T-helper 2 cell treated with Interferon-gamma antibody and Interleukin-4, amounts not matched to agents 100 ng/mL and 5 ng/mL, for 36 hours (primary cell): ENCODE results near the gene NOXO1. TPM values are rescaled to one million over a fixed set of nuclear protein-coding genes. Genes with fewer than 3 reads are reported as not detected.

Source experiments
- intact Hi-C: fragments of 100-400 bp; cut with micrococcal nuclease; formaldehyde crosslinking; loops from one replicate; pipeline ENCODE4 v1.15.1; 2023
- total RNA-seq: library from RNA; stranded (reverse); gene quantifications from 2 replicates; pipeline ENCODE4 v1.2.3, GENCODE V29; 2022

NOXO1 gene
- total RNA-seq, 1 donor from 2014 or later, result 0.25 TPM

DNA sequence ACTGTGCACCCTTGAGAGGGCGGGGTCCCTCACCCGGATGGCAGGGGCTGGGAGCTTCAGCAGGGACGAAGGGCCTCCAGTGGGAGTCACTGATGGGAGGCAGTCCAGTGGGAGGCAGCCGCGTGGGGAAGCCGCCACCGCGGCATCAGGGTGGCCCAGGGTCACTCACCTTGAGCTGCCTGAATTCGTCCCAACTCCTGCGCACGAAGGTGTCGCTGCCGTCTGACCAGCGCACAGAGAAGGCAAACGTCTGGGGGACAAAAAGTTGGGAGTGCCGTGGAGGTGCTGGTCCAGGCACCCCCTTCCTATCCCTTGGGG lies 540 bp downstream of the NOXO1 start:
- intact Hi-C loops, result no loop called here

DNA sequence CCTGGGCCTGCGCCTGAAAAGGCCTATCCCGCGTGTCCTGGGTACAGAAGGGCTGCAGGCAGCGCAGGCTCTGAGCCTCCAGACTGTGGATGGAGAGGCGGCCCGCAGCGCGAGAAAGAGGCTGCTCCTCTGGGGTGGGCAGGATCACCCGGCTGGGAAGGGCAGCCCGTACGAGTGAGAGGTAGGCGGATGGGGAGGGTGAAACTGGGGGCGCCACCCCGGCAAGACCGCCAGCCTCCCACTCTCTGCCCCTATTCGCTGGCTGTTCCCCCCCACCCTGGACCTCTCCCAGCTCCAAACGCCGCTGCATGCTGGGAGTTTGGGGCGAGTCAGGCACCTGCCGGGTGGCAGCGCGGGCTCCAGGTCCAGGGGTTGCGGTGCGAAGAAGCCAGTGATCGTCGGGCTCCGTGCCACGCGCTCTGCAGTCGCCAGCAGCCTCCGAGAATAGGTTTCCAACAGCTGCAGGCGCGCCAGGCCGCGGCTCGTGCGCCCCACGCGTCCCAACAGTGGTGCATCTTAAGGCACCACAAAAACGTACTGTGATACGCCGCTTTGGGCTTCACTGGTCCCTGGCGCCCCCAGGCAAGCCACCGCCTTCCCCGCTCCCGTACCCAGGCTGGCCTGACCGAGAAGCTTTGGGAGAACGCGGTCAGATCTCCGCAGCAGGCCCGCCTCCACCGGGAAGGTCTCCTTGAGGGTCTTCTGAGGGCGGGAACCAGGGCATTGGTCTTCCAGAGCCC lies 1.1 kb downstream of the NOXO1 start:
- intact Hi-C loops, result no loop called here

DNA sequence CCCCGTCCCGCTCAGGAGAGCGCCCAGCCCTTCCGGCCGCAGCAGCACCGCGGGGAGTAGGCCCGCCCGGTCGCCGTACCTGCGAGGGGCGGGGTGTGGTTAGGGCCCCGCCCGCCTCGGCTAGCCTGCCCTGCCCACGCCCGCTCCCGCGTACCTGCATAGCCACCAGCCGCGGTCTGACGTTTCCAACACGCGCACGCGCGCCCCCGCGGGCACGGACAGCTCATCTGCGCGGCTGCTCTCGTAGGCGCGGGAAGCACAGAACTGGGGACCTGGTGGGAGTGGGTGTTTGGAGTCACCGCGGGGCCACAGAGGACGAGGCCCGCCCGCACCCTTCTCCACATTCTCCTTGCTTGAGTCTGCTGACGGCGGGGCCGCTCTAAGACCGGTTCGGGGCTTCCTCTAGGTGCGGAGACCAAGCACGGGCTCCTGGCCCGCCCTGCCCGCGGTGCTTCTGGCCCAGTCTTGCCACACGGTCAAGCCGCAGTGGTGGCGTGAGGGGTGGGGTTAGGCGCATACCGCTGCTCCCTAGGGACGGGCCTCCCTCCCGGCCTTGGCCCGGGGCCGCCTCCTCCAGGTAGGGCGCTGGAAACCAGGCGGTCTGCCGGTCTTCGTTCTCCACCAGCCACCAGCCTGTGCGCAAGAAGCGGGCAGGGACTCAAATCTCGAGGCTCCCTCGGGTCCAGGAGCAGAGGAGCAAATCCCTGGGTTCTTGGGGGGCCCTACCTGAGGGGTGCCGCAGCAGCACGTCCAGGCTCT lies 1.8 kb downstream of the NOXO1 start:
- intact Hi-C loops, result no loop called here

DNA sequence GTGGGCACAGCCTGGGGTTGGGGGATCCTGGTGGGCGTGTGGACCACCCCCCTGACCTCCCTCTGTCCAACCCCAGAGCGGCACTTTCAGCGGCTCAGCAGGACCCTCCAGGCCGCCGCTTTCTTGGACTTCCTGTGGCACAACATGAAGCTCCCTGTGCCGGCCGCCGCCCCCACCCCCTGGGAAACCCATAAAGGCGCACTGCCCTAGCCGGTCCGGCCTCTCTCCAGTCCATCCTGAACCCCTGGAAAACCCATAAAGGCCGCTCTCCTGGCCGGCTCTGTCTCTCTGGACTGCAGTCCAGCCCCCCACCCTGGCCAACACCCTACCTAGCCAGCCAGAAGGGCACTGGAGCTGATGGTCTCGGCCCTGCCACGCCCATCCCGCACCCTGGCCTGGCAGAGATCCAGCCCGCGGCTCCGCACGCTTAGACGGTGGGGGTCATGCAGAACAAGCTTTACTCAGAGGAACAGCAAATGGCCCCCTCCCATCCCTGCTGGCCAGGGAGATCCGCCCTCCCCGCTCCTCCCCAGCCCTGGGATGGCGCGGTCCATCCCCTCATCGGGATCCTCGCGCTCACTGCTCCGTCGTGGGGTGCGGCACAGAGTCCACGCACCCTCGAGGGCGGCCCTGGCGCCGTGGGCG lies 2.7 kb downstream of the NOXO1 start:
- intact Hi-C loops, result no loop called here

DNA sequence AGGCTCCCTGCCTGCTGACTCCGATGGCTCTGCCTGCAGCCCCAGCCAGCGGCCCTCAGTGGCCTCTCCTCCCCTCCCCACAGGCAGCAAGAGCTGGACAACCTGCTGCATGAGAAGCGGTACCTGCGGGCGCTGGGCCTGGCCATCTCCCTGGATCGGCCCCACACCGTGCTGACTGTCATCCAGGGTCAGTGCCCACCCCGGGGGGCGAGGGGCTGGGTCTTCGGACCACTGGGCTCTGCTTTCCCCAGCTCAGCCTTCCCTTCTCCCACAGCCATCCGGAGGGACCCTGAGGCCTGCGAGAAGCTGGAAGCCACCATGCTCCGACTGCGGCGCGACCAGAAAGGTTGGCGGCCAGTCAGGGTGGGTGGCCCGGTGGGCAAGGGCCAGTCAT lies 3.4 kb downstream of the NOXO1 start:
- intact Hi-C loops, result no loop called here

DNA sequence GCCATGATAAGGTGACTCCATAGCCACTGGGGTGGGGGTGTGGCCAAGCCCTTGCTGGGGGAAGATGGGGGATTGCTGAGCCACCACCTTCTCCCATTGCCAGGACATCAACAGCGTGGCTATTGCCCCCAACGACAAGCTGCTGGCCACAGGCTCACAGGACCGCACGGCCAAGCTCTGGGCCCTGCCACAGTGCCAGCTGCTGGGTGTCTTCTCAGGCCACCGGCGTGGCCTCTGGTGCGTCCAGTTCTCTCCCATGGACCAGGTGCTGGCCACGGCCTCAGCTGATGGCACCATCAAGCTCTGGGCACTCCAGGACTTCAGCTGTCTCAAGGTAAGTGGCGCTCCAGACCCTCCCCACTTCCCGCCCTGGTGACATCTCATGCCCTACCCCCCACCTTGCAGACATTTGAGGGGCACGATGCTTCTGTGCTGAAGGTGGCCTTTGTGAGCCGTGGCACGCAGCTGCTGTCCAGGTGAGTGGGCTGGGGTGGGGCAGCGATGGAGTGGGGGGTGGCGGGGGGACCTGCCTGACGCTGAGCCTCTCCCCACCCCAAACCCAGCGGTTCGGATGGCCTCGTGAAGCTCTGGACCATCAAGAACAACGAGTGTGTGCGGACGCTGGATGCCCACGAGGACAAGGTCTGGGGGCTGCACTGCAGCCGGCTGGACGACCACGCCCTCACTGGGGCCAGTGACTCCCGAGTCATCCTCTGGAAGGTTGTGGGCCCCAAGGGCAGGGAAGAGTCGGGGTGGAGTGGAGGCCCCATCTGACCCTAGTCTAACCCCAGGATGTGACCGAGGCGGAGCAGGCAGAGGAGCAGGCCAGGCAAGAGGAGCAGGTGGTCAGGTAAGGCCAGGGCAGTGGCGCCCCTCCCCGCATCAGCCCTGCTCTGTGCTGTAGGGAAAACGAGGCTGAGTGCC lies 4.1 kb downstream of the NOXO1 start:
- intact Hi-C loops, result no loop called here

DNA sequence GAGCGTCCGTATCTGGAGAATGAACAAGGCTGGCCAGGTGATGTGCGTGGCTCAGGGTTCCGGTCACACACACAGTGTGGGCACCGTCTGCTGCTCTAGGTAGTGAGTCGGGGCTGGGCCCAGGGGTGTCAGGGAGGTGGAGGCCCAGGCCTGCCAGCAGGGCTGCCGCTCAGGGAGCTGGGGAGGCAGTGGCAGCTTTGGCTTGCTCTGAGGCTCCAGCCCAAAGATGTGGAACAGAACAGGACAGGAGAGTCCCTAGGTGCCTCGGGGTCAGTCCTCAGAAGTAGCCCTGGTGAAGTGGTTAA lies 5.1 kb downstream of the NOXO1 start:
- intact Hi-C loops, result no loop called here

DNA sequence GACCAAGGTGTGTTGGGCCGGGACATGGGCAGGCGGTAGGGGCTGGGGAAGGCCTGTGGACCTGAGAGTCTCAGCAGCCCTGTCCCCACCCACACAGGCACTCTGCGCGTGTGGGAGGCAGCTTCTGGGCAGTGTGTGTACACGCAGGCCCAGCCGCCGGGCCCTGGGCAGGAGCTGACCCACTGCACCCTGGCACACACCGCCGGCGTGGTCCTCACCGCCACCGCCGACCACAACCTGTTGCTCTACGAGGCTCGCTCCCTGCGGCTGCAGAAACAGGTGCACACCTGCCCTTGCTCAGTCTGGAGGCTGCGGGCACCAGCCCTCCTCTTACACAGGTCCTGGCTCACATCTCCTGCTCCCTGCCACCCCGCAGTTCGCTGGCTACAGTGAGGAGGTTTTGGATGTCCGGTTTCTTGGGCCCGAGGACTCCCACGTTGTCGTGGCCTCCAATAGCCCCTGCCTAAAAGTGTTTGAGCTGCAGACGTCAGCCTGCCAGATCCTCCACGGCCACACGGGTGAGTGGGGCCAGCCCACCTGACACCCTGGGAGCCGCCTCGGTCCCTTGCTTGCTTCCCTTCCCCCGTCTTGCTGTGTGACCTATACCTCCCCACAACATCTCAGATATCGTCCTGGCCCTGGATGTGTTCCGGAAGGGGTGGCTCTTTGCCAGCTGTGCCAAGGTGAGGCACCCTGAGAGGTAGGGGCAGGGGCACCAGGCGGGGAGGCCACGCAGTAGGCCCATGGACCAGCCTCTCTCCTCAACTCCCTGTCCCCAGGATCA lies 5.6 kb downstream of the NOXO1 start:
- intact Hi-C loops, result no loop called here

DNA sequence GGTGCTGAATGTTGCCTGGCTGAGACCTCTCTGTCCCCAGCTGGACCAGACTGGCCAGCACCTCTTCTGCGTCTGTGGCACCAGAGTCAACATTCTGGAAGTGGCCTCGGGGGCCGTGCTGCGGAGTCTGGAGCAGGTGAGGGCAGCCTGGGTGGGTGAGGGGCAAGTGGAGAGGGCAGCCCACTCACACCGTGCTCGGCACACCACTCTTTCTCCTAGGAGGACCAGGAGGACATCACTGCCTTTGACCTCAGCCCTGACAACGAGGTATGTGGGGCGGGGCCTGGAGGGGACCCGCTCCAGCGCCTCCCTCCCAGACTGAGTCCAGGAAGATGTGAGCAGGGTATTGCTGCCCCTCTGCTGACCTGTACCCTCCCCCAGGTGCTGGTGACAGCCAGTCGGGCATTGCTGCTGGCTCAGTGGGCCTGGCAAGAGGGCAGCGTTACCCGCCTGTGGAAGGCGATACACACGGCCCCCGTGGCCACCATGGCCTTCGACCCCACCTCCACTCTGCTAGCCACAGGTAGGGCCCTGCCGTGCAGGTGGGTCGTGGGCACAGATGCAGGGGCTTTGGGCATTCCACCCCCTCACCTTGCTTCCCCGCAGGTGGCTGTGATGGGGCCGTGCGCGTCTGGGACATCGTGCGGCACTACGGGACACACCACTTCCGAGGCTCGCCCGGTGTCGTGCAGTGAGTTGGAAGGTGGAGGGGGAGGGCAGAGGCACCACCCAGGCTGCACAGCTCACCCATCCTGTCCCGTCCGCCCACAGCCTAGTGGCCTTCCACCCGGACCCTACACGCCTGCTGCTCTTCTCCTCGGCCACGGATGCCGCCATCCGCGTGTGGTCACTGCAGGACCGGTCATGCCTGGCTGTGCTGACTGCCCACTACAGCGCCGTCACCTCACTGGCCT lies 6.9 kb downstream of the NOXO1 start:
- intact Hi-C loops, result loop anchor here (5.0 kb wide), 1 partner anchor 33 kb away; the partner anchor contains the start of gene ZNF598

DNA sequence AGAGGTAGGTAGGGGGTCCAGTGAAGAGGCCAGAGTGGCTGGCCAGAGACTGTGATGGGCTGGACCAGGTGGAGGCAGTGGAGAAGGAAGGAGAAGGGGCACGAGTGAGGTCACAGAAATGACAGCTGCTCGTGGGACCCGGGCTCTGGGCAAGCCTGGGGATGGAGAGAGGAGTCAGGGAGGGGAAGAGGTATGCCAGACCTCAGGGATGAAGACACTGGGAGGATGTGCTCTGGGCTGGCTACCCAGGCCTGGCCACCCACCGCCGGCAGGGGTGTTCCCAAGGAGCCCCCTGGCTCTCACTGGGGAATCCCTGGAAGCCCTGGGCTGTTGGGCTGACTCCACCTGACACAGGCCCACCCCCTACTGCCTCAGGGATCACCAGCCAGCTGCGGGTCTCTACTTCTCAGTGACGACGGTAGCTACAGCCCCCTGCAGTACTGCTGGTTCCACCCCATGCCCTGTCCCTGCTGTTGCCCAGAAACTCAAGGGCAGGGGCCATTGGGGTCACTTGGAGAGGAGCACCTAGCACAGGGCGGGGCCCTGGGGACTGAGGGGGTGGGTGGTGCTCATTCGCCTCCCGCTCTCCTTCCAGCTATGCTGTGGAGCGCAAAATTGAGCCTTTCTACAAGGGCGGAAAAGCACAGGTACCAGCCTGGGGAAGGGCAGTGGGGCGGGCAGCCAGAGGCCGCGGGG lies 7.7 kb downstream of the NOXO1 start:
- intact Hi-C loops, result loop anchor here (5.0 kb wide), 1 partner anchor 34 kb away; the partner anchor contains the start of gene ZNF598

DNA sequence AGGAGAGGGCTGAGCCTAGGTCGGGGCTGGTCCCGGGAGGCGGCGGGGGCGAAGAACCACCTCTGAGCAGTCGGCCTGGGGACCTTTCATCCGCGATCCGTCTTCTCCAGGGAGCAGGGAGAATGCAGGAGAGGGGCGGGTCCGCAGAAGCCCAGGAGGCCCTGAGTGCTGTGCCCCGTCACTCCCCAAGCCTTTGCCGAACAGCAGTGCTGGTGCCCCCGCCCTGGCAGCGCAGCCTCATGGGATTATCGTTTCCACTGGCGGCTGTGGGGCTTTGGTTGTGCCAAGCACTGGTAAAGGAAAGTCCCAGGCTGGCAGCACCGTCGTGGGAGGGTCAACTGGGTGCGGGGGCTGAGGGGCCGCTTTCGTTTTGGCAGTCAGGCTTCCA lies 8.8 kb downstream of the NOXO1 start:
- intact Hi-C loops, result loop anchor here (1.0 to 5.0 kb wide), 3 partner anchors 8 to 35 kb away; partner anchors contain the start of genes GFER, RPS2 and ZNF598

DNA sequence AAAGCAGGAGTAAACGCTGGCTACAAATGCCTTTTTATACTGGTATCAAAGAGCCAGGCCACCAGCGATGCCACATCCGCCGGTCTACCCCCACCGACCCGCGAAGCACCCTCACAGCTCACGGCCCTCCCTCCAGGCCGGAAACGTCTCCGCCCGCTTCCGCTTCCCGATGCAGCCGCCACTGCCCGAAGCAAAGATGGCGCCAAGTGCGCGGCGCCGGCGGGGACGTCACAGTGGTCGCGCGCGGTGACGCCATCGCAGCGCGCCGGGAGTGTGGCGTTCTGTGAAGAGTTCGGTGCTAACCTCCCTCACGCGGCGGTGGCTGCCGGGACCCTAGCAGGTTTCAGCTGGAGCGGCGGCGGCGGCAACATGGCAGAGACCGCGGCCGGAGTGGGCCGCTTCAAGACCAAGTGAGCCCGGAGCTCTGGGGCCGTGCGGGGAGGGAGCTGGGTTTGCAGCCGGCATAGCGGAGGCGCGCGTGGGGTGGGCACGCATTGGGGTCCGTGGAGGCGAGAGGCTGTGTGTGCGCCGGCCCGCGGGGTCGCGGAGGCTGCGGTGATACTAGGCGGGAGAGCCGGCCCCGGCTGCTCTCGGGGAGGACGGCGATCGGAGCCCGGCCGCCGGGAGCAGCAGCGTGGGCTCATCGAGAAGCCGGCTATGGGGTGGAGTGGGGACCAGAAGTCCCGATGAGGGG lies 9.3 kb downstream of the NOXO1 start, which contains the start of gene TBL3:
TSS of gene TBL3 (plus strand) at position 258 of the 694 bp plus-strand sequence. CDS start at position 370, 112 bp downstream.
- intact Hi-C loops, result loop anchor here (1.0 to 5.0 kb wide), 3 partner anchors 8 to 35 kb away; partner anchors contain the start of genes GFER, RPS2 and ZNF598

DNA sequence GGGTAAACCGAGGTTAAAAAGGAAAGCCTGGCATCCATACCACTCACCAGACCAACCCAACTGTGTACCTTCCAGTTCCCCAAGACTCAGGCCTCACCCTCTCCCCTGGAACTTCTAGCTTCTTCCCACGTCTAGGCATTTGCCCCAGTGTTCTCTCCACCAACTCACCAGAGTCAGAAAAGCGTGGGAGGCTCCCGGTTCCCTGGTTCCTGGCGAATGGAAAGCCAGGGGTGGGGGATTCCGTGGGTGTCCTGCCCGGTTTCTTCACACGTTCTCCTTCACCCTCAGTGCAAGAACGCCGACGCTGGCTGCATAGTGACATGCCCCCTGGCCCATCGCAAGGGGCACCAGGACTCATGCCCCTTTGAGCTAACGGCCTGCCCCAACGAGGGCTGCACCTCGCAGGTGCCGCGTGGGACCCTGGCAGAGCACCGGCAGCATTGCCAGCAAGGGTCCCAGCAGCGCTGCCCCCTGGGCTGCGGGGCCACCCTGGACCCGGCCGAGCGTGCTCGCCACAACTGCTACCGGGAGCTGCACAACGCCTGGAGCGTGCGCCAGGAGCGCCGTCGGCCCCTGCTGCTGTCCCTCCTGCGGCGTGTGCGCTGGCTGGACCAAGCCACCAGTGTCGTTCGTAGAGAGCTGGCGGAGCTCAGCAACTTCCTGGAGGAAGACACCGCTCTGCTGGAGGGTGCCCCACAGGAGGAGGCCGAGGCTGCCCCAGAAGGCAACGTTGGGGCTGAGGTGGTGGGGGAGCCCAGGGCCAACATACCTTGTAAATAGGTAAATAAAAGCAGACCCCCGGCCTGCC lies 12.9 kb downstream of the NOXO1 start:
- intact Hi-C loops, result no loop called here

DNA sequence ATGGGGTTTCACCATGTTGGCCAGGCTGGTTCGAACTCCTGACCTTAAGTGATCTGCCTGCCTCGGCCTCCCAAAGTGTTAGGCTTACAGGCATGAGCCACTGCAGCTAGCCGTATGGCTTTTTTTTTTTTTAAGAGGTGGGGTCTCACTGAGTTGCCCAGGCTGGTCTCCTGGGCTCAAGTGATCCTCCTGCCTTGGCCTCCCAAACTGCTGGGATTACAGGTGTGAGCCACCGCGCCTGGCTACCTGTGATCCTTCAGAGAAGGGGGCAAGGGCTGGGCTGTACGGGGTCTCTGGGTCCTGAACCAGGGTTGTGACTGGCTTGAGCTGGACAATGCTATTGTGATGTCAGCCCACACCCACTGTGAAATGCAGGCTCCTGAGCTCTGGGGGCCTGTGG lies 14.8 kb downstream of the NOXO1 start, which contains the start of gene RNF151:
TSS of gene RNF151 (plus strand) at position 397 of the 400 bp plus-strand sequence. CDS start 26 bp downstream, outside the sequence.
- intact Hi-C loops, result no loop called here

DNA sequence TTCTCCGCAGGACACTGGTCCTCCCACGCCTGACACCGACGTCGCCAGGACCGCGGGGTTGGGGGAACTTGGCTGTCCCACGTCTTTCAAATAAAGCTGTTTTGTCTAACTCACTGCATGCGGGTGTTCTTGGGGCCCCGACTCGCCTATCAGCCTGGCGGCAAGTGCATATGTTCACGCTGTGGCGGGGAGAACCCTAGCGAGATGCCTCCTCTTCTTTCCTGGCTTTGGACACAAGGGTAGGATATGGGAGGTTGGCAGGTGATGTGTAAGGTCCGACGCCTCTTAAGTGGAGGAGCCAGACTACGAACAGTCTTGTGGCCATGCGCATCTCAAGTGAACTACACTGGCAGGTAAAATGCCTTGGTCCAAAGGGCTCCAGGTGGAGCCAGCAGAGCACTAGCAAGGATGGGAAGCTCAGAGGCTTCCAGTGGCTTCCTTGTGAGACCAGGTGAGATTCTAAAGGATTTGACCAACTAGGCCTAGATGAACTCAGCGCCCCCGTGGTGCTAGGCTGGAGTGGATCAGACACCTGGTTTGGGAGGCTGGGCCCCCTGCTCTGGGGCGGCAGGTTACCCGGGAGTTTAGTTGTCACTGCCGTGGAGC lies 15.8 kb downstream of the NOXO1 start:
- intact Hi-C loops, result loop anchor here (2.0 kb wide), 2 partner anchors 23 to 25 kb away; partner anchors contain the start of gene MSRB1
